Measurements from ENCODE around the gene TAS2R5. TPM values are rescaled to one million over a fixed set of nuclear protein-coding genes. Genes with fewer than 3 reads are reported as not detected.
A peak's percentile ranks its signal among the peaks of the same experiment; 100 is the strongest.

The TAS2R5 gene
- total and polyA plus RNA-seq, 2 of the 4 experiments (the other 2 are of a cell fraction) = 0.32 to 0.36 TPM

GRCh38 chr7:141754939-141755338, 35.1 kb upstream of the TAS2R5 start:
- dilution Hi-C loops (cut with HindIII; ENCODE audit: low sequenced_read_pairs, unreplicated experiment) (no loop called here), intact Hi-C loops (cut with micrococcal nuclease) (no loop called here), in situ Hi-C loops (cut with MboI; ENCODE audit: low sequenced_read_pairs) (no loop called here)
- no peak overlapping the region for H2BK120ac ChIP-seq (ENCODE audit: low read depth, low read length)
- no peak overlapping the region for H3K14ac ChIP-seq (replicated peaks; ENCODE audit: low read depth, low read length)
- CTCF ChIA-PET = no interaction called here
- no peak overlapping the region for H3K4me3 ChIP-seq (ENCODE audit: insufficient read depth, low read depth, low read length)
- no peaks in the 10 kb centered on the region for H3K9me1 ChIP-seq (ENCODE audit: insufficient read depth, low read length)
- H2AK9ac ChIP-seq (replicated peaks; ENCODE audit: low read depth, low read length, poor library complexity) = no peak overlapping the region
- H3K79me1 ChIP-seq (ENCODE audit: low read depth in 1 of 2, low read length in 2 of 2) = no peaks in the 10 kb centered on the region
- H3K36me3 ChIP-seq (ENCODE audit: control insufficient read depth, insufficient read depth, low read length) = peaks cover 37% of the 10 kb centered on the region
- H3K9ac ChIP-seq (ENCODE audit: low read depth, low read length) = no peak overlapping the region
- no peak overlapping the region for H2BK20ac ChIP-seq (ENCODE audit: low read depth, low read length)
- no peak overlapping the region for H3K56ac ChIP-seq (ENCODE audit: extremely low read depth, insufficient read depth, low read length)
- no peak overlapping the region for H4K91ac ChIP-seq (ENCODE audit: insufficient read depth, low read depth, low read length)
- H4K8ac ChIP-seq (ENCODE audit: low read depth in 2 of 2, low read length in 2 of 2) = no peak overlapping the region
- H3K9me3 ChIP-seq (ENCODE audit: control insufficient read depth, insufficient read depth, low read length) = peaks cover 15% of the 10 kb centered on the region
- no peak overlapping the region for H3K23ac ChIP-seq (ENCODE audit: low read depth, low read length)
- H3K4me1 ChIP-seq (ENCODE audit: control insufficient read depth, insufficient read depth, low read length) = no peaks in the 10 kb centered on the region
- ATAC-seq (ENCODE audit: low read depth) (peak; percentile 51; the same call in 1 of the 2 replicates), DNase-seq (no peak)
- no peak overlapping the region for H2AK5ac ChIP-seq (ENCODE audit: low read depth, low read length)
- no peak overlapping the region for H2AFZ ChIP-seq (replicated peaks; ENCODE audit: low read length, poor library complexity)
- WGBS, 2 experiments (ENCODE audit: extremely low coverage in 2 of 2, insufficient read length in 1 of 2) = no CpG with 5 or more reads among the region's 6 CpGs
- no peak overlapping the region for H3K4ac ChIP-seq (ENCODE audit: low read depth, low read length)
- no peaks in the 10 kb centered on the region for H3K27me3 ChIP-seq (ENCODE audit: control insufficient read depth, insufficient read depth, low read length)
- no peak overlapping the region for H2BK15ac ChIP-seq (ENCODE audit: low read depth, low read length)
- POLR2A ChIA-PET (ENCODE audit: unreplicated experiment) = no interaction called here
- H4K5ac ChIP-seq (ENCODE audit: low read depth, low read length) = no peak overlapping the region
- TF ChIP-seq CTCF (conservative IDR thresholded peaks at IDR 0.05; ENCODE audit: low read depth, low read length) (peak; percentile 38), RAD21 (IDR thresholded peaks at IDR 0.05; ENCODE audit: low read length) (peak; percentile 19), MXI1 (IDR thresholded peaks at IDR 0.05; ENCODE audit: borderline replicate concordance, low read depth, low read length) (no peak)
- no peak overlapping the region for H3K18ac ChIP-seq (ENCODE audit: low read depth, low read length)
- H4K20me1 ChIP-seq (ENCODE audit: insufficient read depth, low read length) = no peaks in the 10 kb centered on the region
- H3K27ac ChIP-seq (ENCODE audit: insufficient read depth, low read length) = no peak overlapping the region
- no peak overlapping the region for H3K4me2 ChIP-seq (ENCODE audit: low read depth, low read length)
- no TSS peak for BruUV-seq (replicated peaks)
- no peak overlapping the region for H2BK5ac ChIP-seq (ENCODE audit: low read depth, low read length, poor library complexity, severe bottlenecking)

Data from IMR-90 (cell line).